Epithelial cell of proximal tubule (primary cell): ENCODE data around the gene C1orf141. TPM values are rescaled to one million over a fixed set of nuclear protein-coding genes. Genes with fewer than 3 reads are reported as not detected.

Experiments used
- DNase-seq: peaks from one replicate; pipeline ENCODE4 v3.0.0-alpha.2; 2011; ENCODE audit warnings: low read depth
- H3K4me3 ChIP-seq: 2 replicates; pipeline ENCODE4 v1.5.1; 2011; ENCODE audit warnings: low read depth, mild to moderate bottlenecking, low read length
- CTCF ChIP-seq: conservative IDR thresholded peaks from 2 replicates; pipeline ENCODE4 v1.5.1; 2012; ENCODE audit warnings: low read depth, mild to moderate bottlenecking, low read length
- total RNA-seq: library from RNA; depleted of rRNA; stranded (reverse); fragments of >200 nt; gene quantifications from 2 replicates; pipeline ENCODE4 v1.2.3, GENCODE V29; 2015

C1orf141 gene
- total RNA-seq, 1 donor from 2014 or later = not detected

- H3K4me3 ChIP-seq = no peak overlapping the region
- TF ChIP-seq CTCF = no peak
- DNase-seq = no peak
Measured at GRCh38 chr1:67043366-67043765, 91.4 kb downstream of the C1orf141 start.

Other genes starting within 250 kb of the C1orf141 start
- gene DNAI4, start 210.1 kb downstream of the C1orf141 start, total RNA-seq = 0.94 and 7.1 TPM in 2 replicates
- 19.1 and 20.4 TPM in 2 replicates for gene MIER1, start 210.0 kb downstream of the C1orf141 start, total RNA-seq
- gene SLC35D1, start 80.8 kb downstream of the C1orf141 start, total RNA-seq = 3.6 and 5.4 TPM in 2 replicates
- not detected in 2 replicates for gene IL23R, start 31.5 kb upstream of the C1orf141 start, total RNA-seq
- gene IL12RB2, start 172.9 kb upstream of the C1orf141 start, total RNA-seq = 0.72 and 1.3 TPM in 2 replicates